Measurements from ENCODE around the gene PTPRU. TPM values are rescaled to one million over a fixed set of nuclear protein-coding genes. Genes with fewer than 3 reads are reported as not detected.

The PTPRU gene
- total RNA-seq, 1 donor from 2014 or later: 3.5 TPM

- DNase-seq (ENCODE audit: extremely low spot score, unreplicated experiment): no peak
- Mint-ChIP-seq H3K27ac (ENCODE audit: unreplicated experiment) (no peak overlapping the region), H3K4me3 (ENCODE audit: unreplicated experiment) (no peak overlapping the region), H3K27me3 (ENCODE audit: unreplicated experiment) (no peaks in the 10 kb centered on the region), H3K9me3 (ENCODE audit: unreplicated experiment) (no peaks in the 10 kb centered on the region), H3K36me3 (ENCODE audit: unreplicated experiment) (no peaks in the 10 kb centered on the region), H3K4me1 (ENCODE audit: unreplicated experiment) (peaks cover 5% of the 10 kb centered on the region)
- no peak for TF ChIP-seq CTCF (IDR thresholded peaks at IDR 0.05)
Observed at GRCh38 chr1:29284286-29284960, 48.1 kb downstream of the PTPRU start.

- Mint-ChIP-seq H3K27ac (ENCODE audit: unreplicated experiment) (no peak overlapping the region), H3K27me3 (ENCODE audit: unreplicated experiment) (no peaks in the 10 kb centered on the region), H3K36me3 (ENCODE audit: unreplicated experiment) (no peaks in the 10 kb centered on the region), H3K4me1 (ENCODE audit: unreplicated experiment) (peaks cover 5% of the 10 kb centered on the region), H3K9me3 (ENCODE audit: unreplicated experiment) (no peaks in the 10 kb centered on the region), H3K4me3 (ENCODE audit: unreplicated experiment) (no peak overlapping the region)
- DNase-seq (ENCODE audit: extremely low spot score, unreplicated experiment): no peak
- TF ChIP-seq CTCF (IDR thresholded peaks at IDR 0.05): no peak
Observed at GRCh38 chr1:29284961-29285560, 48.7 kb downstream of the PTPRU start.

GRCh38 chr1:29285771-29286170 lies 49.4 kb downstream of the PTPRU start:
- H3K4me1 Mint-ChIP-seq (ENCODE audit: unreplicated experiment): peaks cover 6% of the 10 kb centered on the region
- no peaks in the 10 kb centered on the region for H3K36me3 Mint-ChIP-seq (ENCODE audit: unreplicated experiment)
- no peak for TF ChIP-seq CTCF (IDR thresholded peaks at IDR 0.05)
- H3K27ac Mint-ChIP-seq (ENCODE audit: unreplicated experiment): no peak overlapping the region
- no peak for DNase-seq (ENCODE audit: extremely low spot score, unreplicated experiment)
- H3K4me3 Mint-ChIP-seq (ENCODE audit: unreplicated experiment): no peak overlapping the region
- H3K9me3 Mint-ChIP-seq (ENCODE audit: unreplicated experiment): no peaks in the 10 kb centered on the region
- H3K27me3 Mint-ChIP-seq (ENCODE audit: unreplicated experiment): no peaks in the 10 kb centered on the region

GRCh38 chr1:29286194-29286767 lies 50.0 kb downstream of the PTPRU start:
- no peak for TF ChIP-seq CTCF (IDR thresholded peaks at IDR 0.05)
- H3K36me3 Mint-ChIP-seq (ENCODE audit: unreplicated experiment): no peaks in the 10 kb centered on the region
- no peaks in the 10 kb centered on the region for H3K9me3 Mint-ChIP-seq (ENCODE audit: unreplicated experiment)
- no peak overlapping the region for H3K4me3 Mint-ChIP-seq (ENCODE audit: unreplicated experiment)
- no peak for DNase-seq (ENCODE audit: extremely low spot score, unreplicated experiment)
- H3K4me1 Mint-ChIP-seq (ENCODE audit: unreplicated experiment): peaks cover 6% of the 10 kb centered on the region
- H3K27me3 Mint-ChIP-seq (ENCODE audit: unreplicated experiment): no peaks in the 10 kb centered on the region
- no peak overlapping the region for H3K27ac Mint-ChIP-seq (ENCODE audit: unreplicated experiment)

- H3K27me3 Mint-ChIP-seq (ENCODE audit: unreplicated experiment): no peaks in the 10 kb centered on the region
- no peak for DNase-seq (ENCODE audit: extremely low spot score, unreplicated experiment)
- H3K9me3 Mint-ChIP-seq (ENCODE audit: unreplicated experiment): no peaks in the 10 kb centered on the region
- no peaks in the 10 kb centered on the region for H3K36me3 Mint-ChIP-seq (ENCODE audit: unreplicated experiment)
- H3K27ac Mint-ChIP-seq (ENCODE audit: unreplicated experiment): no peak overlapping the region
- peaks cover 2% of the 10 kb centered on the region for H3K4me1 Mint-ChIP-seq (ENCODE audit: unreplicated experiment)
- TF ChIP-seq CTCF (IDR thresholded peaks at IDR 0.05): no peak
- no peak overlapping the region for H3K4me3 Mint-ChIP-seq (ENCODE audit: unreplicated experiment)
Observed at GRCh38 chr1:29289493-29289892, 53.2 kb downstream of the PTPRU start.

All from osteocyte (in vitro differentiated cells).